ENCODE measurements around the gene ACOX3. TPM values are rescaled to one million over a fixed set of nuclear protein-coding genes. Genes with fewer than 3 reads are reported as not detected.

The ACOX3 gene
- total RNA-seq, 1 experiment from 2014 or later, result 21.0 TPM

DNA sequence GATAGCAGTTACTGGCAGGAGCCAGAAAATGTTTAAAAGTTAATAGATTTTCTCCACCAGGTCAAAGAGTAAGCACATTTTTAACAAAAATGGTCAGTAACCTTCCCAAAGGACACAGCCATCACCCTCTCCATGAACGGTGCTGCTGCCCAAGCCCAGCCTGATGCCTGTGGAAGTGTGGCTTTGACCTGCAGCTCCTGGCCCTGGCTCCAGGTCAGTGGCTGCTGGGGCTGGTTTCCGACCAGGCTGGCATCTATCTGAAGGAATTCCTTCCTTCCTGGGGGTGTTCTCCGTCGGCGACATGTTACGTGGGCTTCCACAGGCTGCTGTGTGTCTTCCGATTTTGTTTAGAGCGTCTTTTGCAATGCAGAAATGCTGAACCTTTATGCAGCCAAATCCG, 61.7 kb downstream of the ACOX3 start:
- H2AFZ ChIP-seq, result no peak overlapping the region
- intact Hi-C loops (cut with micrococcal nuclease; ENCODE audit: unreplicated experiment), result no loop called here
- H3K4me1 ChIP-seq (replicated peaks; ENCODE audit: insufficient read depth), result no peaks in the 10 kb centered on the region
- no peaks in the 10 kb centered on the region for H3F3A ChIP-seq (ENCODE audit: insufficient read depth, low read depth)
- no peaks in the 10 kb centered on the region for H3K9me2 ChIP-seq (ENCODE audit: insufficient read depth)
- no peaks in the 10 kb centered on the region for H3K36me3 ChIP-seq (ENCODE audit: low read depth)
- POLR2A ChIA-PET (ENCODE audit: unreplicated experiment), result no interaction called here
- H4K20me1 ChIP-seq (ENCODE audit: insufficient read depth), result no peaks in the 10 kb centered on the region
- no peaks in the 10 kb centered on the region for H3K79me2 ChIP-seq (ENCODE audit: low read depth)
- no peak for DNase-seq
- H3K9me3 ChIP-seq (ENCODE audit: insufficient read depth, low read depth), result no peaks in the 10 kb centered on the region
- BruUV-seq (replicated peaks), result no TSS peak
- H3K27ac ChIP-seq, result no peak overlapping the region
- no peak for TF ChIP-seq EZH2 (IDR thresholded peaks at IDR 0.05; ENCODE audit: low read depth)
- TF ChIP-seq, protein P1, sequence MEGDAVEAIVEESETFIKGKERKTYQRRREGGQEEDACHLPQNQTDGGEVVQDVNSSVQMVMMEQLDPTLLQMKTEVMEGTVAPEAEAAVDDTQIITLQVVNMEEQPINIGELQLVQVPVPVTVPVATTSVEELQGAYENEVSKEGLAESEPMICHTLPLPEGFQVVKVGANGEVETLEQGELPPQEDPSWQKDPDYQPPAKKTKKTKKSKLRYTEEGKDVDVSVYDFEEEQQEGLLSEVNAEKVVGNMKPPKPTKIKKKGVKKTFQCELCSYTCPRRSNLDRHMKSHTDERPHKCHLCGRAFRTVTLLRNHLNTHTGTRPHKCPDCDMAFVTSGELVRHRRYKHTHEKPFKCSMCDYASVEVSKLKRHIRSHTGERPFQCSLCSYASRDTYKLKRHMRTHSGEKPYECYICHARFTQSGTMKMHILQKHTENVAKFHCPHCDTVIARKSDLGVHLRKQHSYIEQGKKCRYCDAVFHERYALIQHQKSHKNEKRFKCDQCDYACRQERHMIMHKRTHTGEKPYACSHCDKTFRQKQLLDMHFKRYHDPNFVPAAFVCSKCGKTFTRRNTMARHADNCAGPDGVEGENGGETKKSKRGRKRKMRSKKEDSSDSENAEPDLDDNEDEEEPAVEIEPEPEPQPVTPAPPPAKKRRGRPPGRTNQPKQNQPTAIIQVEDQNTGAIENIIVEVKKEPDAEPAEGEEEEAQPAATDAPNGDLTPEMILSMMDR (conservative IDR thresholded peaks at IDR 0.05), result no peak
- no peak overlapping the region for H3K4me3 ChIP-seq
- CTCF ChIA-PET, result no interaction called here
- no peaks in the 10 kb centered on the region for H3K27me3 ChIP-seq (ENCODE audit: insufficient read depth, low read depth)
- no peak overlapping the region for H3K4me2 ChIP-seq

- BruUV-seq (replicated peaks), result no TSS peak
- TF ChIP-seq, protein P1 (conservative IDR thresholded peaks at IDR 0.05), result no peak
- no peak for TF ChIP-seq EZH2 (IDR thresholded peaks at IDR 0.05; ENCODE audit: low read depth)
- no peaks in the 10 kb centered on the region for H3K27me3 ChIP-seq (ENCODE audit: insufficient read depth, low read depth)
- no peaks in the 10 kb centered on the region for H4K20me1 ChIP-seq (ENCODE audit: insufficient read depth)
- H3K4me2 ChIP-seq, result no peak overlapping the region
- H3K79me2 ChIP-seq (ENCODE audit: low read depth), result no peaks in the 10 kb centered on the region
- no peak overlapping the region for H3K27ac ChIP-seq
- H3K4me3 ChIP-seq, result no peak overlapping the region
- H3K4me1 ChIP-seq (replicated peaks; ENCODE audit: insufficient read depth), result no peaks in the 10 kb centered on the region
- POLR2A ChIA-PET (ENCODE audit: unreplicated experiment), result no interaction called here
- no peak for DNase-seq
- no peaks in the 10 kb centered on the region for H3K9me2 ChIP-seq (ENCODE audit: insufficient read depth)
- intact Hi-C loops (cut with micrococcal nuclease; ENCODE audit: unreplicated experiment), result no loop called here
- CTCF ChIA-PET, result no interaction called here
- H3K9me3 ChIP-seq (ENCODE audit: insufficient read depth, low read depth), result no peaks in the 10 kb centered on the region
- H3F3A ChIP-seq (ENCODE audit: insufficient read depth, low read depth), result no peaks in the 10 kb centered on the region
- H2AFZ ChIP-seq, result no peak overlapping the region
- no peaks in the 10 kb centered on the region for H3K36me3 ChIP-seq (ENCODE audit: low read depth)
Measured at GRCh38 chr4:8378101-8378724, 62.3 kb downstream of the ACOX3 start.

- no peaks in the 10 kb centered on the region for H3K36me3 ChIP-seq (ENCODE audit: low read depth)
- no peaks in the 10 kb centered on the region for H4K20me1 ChIP-seq (ENCODE audit: insufficient read depth)
- H2AFZ ChIP-seq, result no peak overlapping the region
- no peaks in the 10 kb centered on the region for H3F3A ChIP-seq (ENCODE audit: insufficient read depth, low read depth)
- no peak for DNase-seq
- no peaks in the 10 kb centered on the region for H3K9me2 ChIP-seq (ENCODE audit: insufficient read depth)
- H3K4me1 ChIP-seq (replicated peaks; ENCODE audit: insufficient read depth), result no peaks in the 10 kb centered on the region
- TF ChIP-seq, protein P1 (conservative IDR thresholded peaks at IDR 0.05), result no peak
- TF ChIP-seq EZH2 (IDR thresholded peaks at IDR 0.05; ENCODE audit: low read depth), result no peak
- H3K27ac ChIP-seq, result no peak overlapping the region
- H3K27me3 ChIP-seq (ENCODE audit: insufficient read depth, low read depth), result no peaks in the 10 kb centered on the region
- no peaks in the 10 kb centered on the region for H3K79me2 ChIP-seq (ENCODE audit: low read depth)
- BruUV-seq (replicated peaks), result no TSS peak
- ChIA-PET POLR2A (ENCODE audit: unreplicated experiment) (no interaction called here), CTCF (no interaction called here)
- H3K4me2 ChIP-seq, result no peak overlapping the region
- no peak overlapping the region for H3K4me3 ChIP-seq
- intact Hi-C loops (cut with micrococcal nuclease; ENCODE audit: unreplicated experiment), result no loop called here
- H3K9me3 ChIP-seq (ENCODE audit: insufficient read depth, low read depth), result no peaks in the 10 kb centered on the region
Measured at GRCh38 chr4:8377103-8378075, 63.1 kb downstream of the ACOX3 start.
